Caco-2 (cell line): ENCODE measurements around the gene XG. TPM values are rescaled to one million over a fixed set of nuclear protein-coding genes. Genes with fewer than 3 reads are reported as not detected.

ENCODE experiments used
- BruUV-seq: library from RNA; stranded (reverse); fragments of 400-500 nt; replicated peaks from 2 replicates; lab custom pipeline; 2021; lab: Mats Ljungman, UMichigan
- CTCF ChIA-PET: fragments of 300-600 bp; sonication (Branson Sonifier 250); formaldehyde crosslinking; loops from one replicate; lab custom pipeline; 2022; ENCODE audit warnings: antibody characterized with exemption; lab: Charles Lee
- POLR2A ChIA-PET: fragments of 300-600 bp; sonication (Branson Sonifier 250); formaldehyde crosslinking; loops from one replicate; lab custom pipeline; 2022; ENCODE audit warnings: antibody characterized with exemption; lab: Charles Lee
- DNase-seq, 2 experiments: peaks; one replicate each; pipeline versions ENCODE4 v3.0.0 to v3.0.0-alpha.2; 2020 to 2022
- H3K27me3 ChIP-seq: replicated peaks from 2 replicates; pipeline ENCODE4 v1.6.0; 2011; ENCODE audit warnings: low read length; ENCODE audit not compliant: control insufficient read depth, insufficient read depth
- H3K36me3 ChIP-seq: 2 replicates; pipeline ENCODE4 v1.5.1; 2011; ENCODE audit warnings: low read length; ENCODE audit not compliant: control insufficient read depth, insufficient read depth
- H3K4me1 ChIP-seq: fragments of 250-450 bp; sonication (Bioruptor Pico); 2 replicates; pipeline ENCODE4 v1.5.1; 2020; ENCODE audit warnings: mild to moderate bottlenecking
- H3K4me3 ChIP-seq: 2 replicates; pipeline ENCODE4 v1.5.1; 2011; ENCODE audit warnings: low read depth, mild to moderate bottlenecking, control low read depth, low read length
- H3K9me3 ChIP-seq: fragments of 250-450 bp; sonication (Bioruptor Pico); 2 replicates; pipeline ENCODE4 v1.5.1; 2020; ENCODE audit warnings: mild to moderate bottlenecking, moderate library complexity
- H3K27ac Mint-ChIP-seq: one replicate; pipeline ENCODE4 v1.8.0; 2022; ENCODE audit warnings: mixed read lengths; ENCODE audit not compliant: unreplicated experiment
- H3K27me3 Mint-ChIP-seq: one replicate; pipeline ENCODE4 v1.8.0; 2022; ENCODE audit warnings: mixed read lengths; ENCODE audit not compliant: insufficient read depth, unreplicated experiment
- H3K36me3 Mint-ChIP-seq: one replicate; pipeline ENCODE4 v1.8.0; 2022; ENCODE audit warnings: mild to moderate bottlenecking, mixed read lengths; ENCODE audit not compliant: insufficient read depth, unreplicated experiment
- H3K4me1 Mint-ChIP-seq: one replicate; pipeline ENCODE4 v1.8.0; 2022; ENCODE audit warnings: low read depth, mixed read lengths; ENCODE audit not compliant: unreplicated experiment
- H3K4me3 Mint-ChIP-seq: one replicate; pipeline ENCODE4 v1.8.0; 2022; ENCODE audit warnings: mild to moderate bottlenecking, moderate library complexity, mixed read lengths; ENCODE audit not compliant: unreplicated experiment
- H3K9me3 Mint-ChIP-seq: one replicate; pipeline ENCODE4 v1.8.0; 2022; ENCODE audit warnings: mixed read lengths; ENCODE audit not compliant: unreplicated experiment
- intact Hi-C: fragments of 100-400 bp; cut with micrococcal nuclease; formaldehyde crosslinking; loops from one replicate; pipeline ENCODE4 v1.10.0; 2022; ENCODE audit not compliant: unreplicated experiment
- total RNA-seq: library from RNA; stranded (reverse); gene quantifications from 2 replicates; pipeline ENCODE4 v1.2.3, GENCODE V29; 2022
- TF ChIP-seq, protein P1 (sequence below), 2 experiments: fragments of 200-600 bp in 1 of 2; IDR thresholded peaks; 1 replicate in 1 of 2; 2 replicates in 1 of 2; pipeline versions ENCODE4 v1.5.1 to v1.8.0; 2011 to 2022; ENCODE audit warnings: antibody characterized with exemption in 1 of 2, control low read depth in 1 of 2, inconsistent platforms in 1 of 2, low read depth in 1 of 2, low read length in 1 of 2, mild to moderate bottlenecking in 1 of 2, moderate library complexity in 1 of 2; ENCODE audit not compliant: insufficient read depth in 1 of 2, severe bottlenecking in 1 of 2, unreplicated experiment in 1 of 2

XG gene
- total RNA-seq, 1 experiment from 2014 or later, result 1.2 TPM

DNA sequence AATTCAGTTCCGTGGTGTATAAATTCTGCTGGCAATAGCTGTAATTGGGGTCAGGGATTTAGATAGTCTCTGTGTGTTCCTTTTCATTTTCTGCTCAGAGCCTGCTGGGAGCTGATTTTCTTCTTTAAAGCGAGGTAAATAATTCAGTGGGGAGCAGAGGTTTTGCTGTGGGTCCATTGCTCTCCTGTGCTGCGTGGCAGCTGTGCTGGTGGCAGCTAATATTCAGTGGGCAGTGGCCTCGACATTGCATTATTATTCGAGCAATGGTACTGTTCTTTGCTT lies 13.7 kb downstream of the XG start:
- Histone ChIP-seq H3K9me3 (no peaks in the 10 kb centered on the region), H3K27me3 (no peaks in the 10 kb centered on the region), H3K36me3 (no peaks in the 10 kb centered on the region), H3K4me1 (peaks cover 28% of the 10 kb centered on the region), H3K4me3 (no peak overlapping the region)
- Mint-ChIP-seq H3K27ac (peak overlapping the region; percentile 98), H3K36me3 (peaks cover 10% of the 10 kb centered on the region), H3K27me3 (no peaks in the 10 kb centered on the region), H3K9me3 (no peaks in the 10 kb centered on the region), H3K4me1 (peaks cover 31% of the 10 kb centered on the region), H3K4me3 (no peak overlapping the region)
- TF ChIP-seq, protein P1, sequence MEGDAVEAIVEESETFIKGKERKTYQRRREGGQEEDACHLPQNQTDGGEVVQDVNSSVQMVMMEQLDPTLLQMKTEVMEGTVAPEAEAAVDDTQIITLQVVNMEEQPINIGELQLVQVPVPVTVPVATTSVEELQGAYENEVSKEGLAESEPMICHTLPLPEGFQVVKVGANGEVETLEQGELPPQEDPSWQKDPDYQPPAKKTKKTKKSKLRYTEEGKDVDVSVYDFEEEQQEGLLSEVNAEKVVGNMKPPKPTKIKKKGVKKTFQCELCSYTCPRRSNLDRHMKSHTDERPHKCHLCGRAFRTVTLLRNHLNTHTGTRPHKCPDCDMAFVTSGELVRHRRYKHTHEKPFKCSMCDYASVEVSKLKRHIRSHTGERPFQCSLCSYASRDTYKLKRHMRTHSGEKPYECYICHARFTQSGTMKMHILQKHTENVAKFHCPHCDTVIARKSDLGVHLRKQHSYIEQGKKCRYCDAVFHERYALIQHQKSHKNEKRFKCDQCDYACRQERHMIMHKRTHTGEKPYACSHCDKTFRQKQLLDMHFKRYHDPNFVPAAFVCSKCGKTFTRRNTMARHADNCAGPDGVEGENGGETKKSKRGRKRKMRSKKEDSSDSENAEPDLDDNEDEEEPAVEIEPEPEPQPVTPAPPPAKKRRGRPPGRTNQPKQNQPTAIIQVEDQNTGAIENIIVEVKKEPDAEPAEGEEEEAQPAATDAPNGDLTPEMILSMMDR (IDR thresholded peaks at IDR 0.05; ENCODE audit: insufficient read depth in 1 of 2, low read depth in 1 of 2, low read length in 1 of 2, severe bottlenecking in 1 of 2, unreplicated experiment in 1 of 2), result no peak
- intact Hi-C loops, result no loop called here
- ChIA-PET POLR2A (no interaction called here), CTCF (no interaction called here)
- no peak for DNase-seq
- BruUV-seq, result no TSS peak

DNA sequence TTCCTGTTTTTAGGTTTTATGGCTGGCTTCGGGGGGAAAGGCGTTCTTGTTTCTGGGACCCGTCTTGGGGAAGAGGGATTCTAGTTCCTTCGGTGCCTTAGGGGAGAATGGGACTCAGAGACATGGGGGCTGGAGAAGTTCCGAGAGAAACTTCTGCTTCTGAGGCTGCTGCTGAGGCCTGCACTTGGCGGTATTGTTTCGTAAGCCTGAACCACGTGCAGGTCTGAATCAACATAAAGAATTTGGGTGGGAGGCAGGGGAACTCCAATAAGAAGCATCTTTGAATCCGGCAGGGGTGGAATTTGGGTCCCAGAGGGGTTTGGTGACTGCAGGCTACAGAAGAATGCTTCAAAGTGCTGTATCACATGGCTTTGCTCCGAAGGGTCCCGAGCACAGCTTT lies 15.1 kb downstream of the XG start:
- DNase-seq, result no peak
- POLR2A ChIA-PET, result no interaction called here
- CTCF ChIA-PET, result no interaction called here
- Mint-ChIP-seq H3K9me3 (no peaks in the 10 kb centered on the region), H3K4me1 (peaks cover 25% of the 10 kb centered on the region), H3K27ac (peak overlapping the region; percentile 98), H3K4me3 (no peak overlapping the region), H3K27me3 (no peaks in the 10 kb centered on the region), H3K36me3 (peaks cover 17% of the 10 kb centered on the region)
- Histone ChIP-seq H3K27me3 (no peaks in the 10 kb centered on the region), H3K9me3 (no peaks in the 10 kb centered on the region), H3K36me3 (no peaks in the 10 kb centered on the region), H3K4me1 (peaks cover 28% of the 10 kb centered on the region), H3K4me3 (no peak overlapping the region)
- TF ChIP-seq, protein P1 (IDR thresholded peaks at IDR 0.05; ENCODE audit: insufficient read depth in 1 of 2, low read depth in 1 of 2, low read length in 1 of 2, severe bottlenecking in 1 of 2, unreplicated experiment in 1 of 2), result no peak
- intact Hi-C loops, result no loop called here
- no TSS peak for BruUV-seq

DNA sequence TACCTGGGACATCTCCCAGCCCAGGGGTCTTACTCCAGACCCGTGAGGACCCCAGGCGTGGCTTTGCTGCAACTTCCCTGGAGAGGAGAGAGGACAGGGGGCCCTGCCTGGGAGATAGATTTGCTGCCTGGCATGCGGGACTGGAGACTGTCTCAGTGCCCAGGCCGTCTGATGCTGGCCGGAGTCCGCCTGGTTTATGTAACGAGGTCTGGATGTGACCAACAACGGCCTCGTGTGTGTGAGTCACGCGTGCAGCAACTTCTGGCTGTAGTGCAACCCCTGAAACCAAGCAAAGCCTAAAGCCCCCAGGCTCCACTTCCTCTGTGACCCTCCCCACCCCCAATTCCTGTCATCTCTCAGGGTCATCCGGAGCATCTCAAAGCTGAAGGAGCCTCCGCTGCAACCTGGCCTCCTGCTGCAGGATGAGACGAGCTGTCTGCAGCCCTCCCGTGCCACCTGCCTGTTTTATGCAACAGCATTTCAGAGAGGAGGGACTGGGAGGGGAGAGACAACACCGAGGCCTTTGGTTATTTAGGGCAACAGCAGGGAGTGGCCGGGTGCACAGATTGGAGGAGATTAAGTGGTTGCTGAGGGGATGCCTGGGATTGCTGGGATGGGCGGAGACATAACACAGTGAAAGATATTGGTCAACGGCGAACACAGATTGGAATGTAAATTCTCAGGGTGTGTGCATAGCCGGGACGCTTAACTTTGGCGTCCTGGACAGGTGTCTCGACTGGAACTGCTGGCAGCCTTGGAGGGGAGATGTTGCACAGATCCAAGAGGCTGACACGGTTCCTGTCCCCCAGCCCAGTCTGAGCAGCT lies 16.0 kb downstream of the XG start:
- Mint-ChIP-seq H3K36me3 (peaks cover 17% of the 10 kb centered on the region), H3K27ac (peak overlapping the region; percentile 98), H3K9me3 (no peaks in the 10 kb centered on the region), H3K4me3 (peak overlapping the region; percentile 51), H3K27me3 (no peaks in the 10 kb centered on the region), H3K4me1 (peaks cover 25% of the 10 kb centered on the region)
- H3K27me3 ChIP-seq, result no peaks in the 10 kb centered on the region
- H3K36me3 ChIP-seq, result no peaks in the 10 kb centered on the region
- DNase-seq, result peak; percentile 93 to 96
- H3K4me3 ChIP-seq, result no peak overlapping the region
- H3K9me3 ChIP-seq, result no peaks in the 10 kb centered on the region
- POLR2A ChIA-PET, result no interaction called here
- TF ChIP-seq, protein P1 (IDR thresholded peaks at IDR 0.05; ENCODE audit: insufficient read depth in 1 of 2, low read depth in 1 of 2, low read length in 1 of 2, severe bottlenecking in 1 of 2, unreplicated experiment in 1 of 2), result peak in 1 of 2 experiments; percentile 3
- no TSS peak for BruUV-seq
- CTCF ChIA-PET, result no interaction called here
- H3K4me1 ChIP-seq, result peaks cover 28% of the 10 kb centered on the region
- intact Hi-C loops, result loop anchor here (1.0 kb wide), 2 partner anchors 13 to 78 kb away; no protein-coding TSS in a partner anchor
